Left cardiac atrium (tissue), 4 donors: ENCODE results near the gene RNU6-7. TPM values are rescaled to one million over a fixed set of nuclear protein-coding genes. Genes with fewer than 3 reads are reported as not detected.

Experiments used
- ATAC-seq, 2 donors: fragments of 200-7000 bp; cut with Tn5 transposase; one replicate each; pipeline ENCODE4 v1.9.1; 2020; ENCODE audit warnings: mild to moderate bottlenecking in 2 of 2, moderate library complexity in 2 of 2
- DNase-seq: peaks from one replicate; pipeline ENCODE4 v3.0.0-alpha.2; 2020
- intact Hi-C, 2 donors: fragments of 100-400 bp; cut with DNase I; formaldehyde crosslinking; loops; one replicate each; pipeline versions ENCODE4 v1.14.1 to v1.15.1; 2022 to 2023
- long read RNA-seq: library from polyadenylated mRNA; unstranded; transcript quantifications from one replicate; pipeline ENCODE4 v2.0.0, GENCODE V29; 2021
- total RNA-seq, 2 donors: library from RNA; stranded (reverse); fragmentation: NEBNext Ultra II Directional; extraction: Animal tissue kit (Norgen Biotek cat#: 25700); gene quantifications; one replicate each; pipeline ENCODE4 v1.2.1, GENCODE V29; 2021
- donor health status: DM: no; HTN: yes; CAD: no.
- donor health status: DM: no; HTN: yes; CAD: no; lungs with severe emphysema.
- donor health status: DM: yes; HTN: yes; CAD: no.
- donor health status: Dilated cardiomyopathy.

Gene RNU6-7
- total RNA-seq, result not detected
- long read RNA-seq, result 0 reads

DNA sequence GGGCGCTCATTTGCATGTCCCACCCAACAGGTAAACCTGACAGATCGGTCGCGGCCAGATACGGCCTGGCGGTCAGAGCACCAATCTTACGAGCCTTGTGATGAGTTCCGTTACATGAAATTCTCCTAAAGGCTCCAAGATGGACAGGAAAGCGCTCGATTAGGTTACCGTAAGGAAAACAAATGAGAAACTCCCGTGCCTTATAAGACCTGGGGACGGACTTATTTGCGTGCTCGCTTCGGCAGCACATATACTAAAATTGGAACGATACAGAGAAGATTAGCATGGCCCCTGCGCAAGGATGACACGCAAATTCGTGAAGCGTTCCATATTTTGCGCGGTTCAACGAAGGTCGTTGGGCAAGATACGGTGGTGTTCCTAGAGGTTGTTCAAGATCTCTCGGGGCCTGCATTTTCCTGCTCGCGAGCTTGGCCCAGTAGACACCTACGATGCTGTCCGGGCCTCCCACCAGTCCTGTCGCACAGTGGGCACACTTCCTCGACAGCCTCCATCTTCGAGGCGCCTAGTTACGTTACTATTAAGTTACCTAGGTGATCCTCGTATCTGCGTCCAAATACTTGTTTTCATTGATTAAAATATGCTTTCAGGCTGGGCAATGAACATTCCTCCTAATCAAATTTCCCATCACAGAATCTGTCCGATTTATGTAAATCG is at the start of gene RNU6-7:
Gene RNU6-7 (plus strand): TSS at position 230 of the 675 bp plus-strand sequence.
- ATAC-seq (peak; percentile 12 to 25), DNase-seq (peak; percentile 25)
- intact Hi-C loops, result loop anchor here (2.0 to 10.0 kb wide), 2 partner anchors 125 to 127 kb away; partner anchors contain the start of gene ARHGAP5 (in 2 of the 2)

DNA sequence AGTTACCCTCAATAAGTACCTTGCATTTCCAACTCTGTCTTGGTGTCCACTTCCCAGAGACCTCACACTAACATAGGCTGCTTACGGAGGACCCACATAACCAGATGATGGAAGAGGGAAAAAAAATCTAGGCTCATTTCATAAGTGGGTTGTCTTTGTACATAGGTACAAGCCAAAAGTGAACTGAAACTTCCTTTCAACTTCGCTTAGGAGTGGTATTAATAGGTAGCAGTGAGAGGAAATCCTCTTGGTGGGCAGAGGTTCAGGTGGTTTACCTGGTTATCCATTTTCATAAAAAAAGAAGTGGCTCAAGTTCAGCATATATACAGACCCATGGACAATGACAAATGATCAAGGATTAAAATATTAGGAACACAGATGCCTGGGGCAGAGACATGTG is 35.8 kb upstream of the RNU6-7 start:
- intact Hi-C loops, result no loop called here
- DNase-seq (no peak), ATAC-seq (no peak)

DNA sequence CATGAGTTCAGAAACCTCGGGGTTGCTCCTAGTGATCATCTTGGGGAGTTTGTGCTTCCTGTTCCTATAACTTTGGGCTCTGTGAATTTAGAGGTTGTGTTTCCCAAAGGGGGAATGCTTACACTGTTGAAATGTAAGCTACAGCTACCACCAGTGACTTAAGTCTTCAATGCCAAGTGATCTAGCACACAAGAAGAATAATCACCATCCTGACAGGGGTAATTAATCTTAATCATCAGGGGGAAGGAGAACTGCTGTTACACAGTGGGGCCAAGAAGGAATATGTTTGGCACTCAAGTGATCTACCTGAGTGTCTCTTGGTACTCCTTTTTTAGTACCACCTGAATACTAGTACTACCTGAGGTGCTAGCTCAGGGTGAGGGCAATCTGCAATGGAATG is 34.9 kb upstream of the RNU6-7 start:
- DNase-seq (no peak), ATAC-seq (no peak)
- intact Hi-C loops, result no loop called here

DNA sequence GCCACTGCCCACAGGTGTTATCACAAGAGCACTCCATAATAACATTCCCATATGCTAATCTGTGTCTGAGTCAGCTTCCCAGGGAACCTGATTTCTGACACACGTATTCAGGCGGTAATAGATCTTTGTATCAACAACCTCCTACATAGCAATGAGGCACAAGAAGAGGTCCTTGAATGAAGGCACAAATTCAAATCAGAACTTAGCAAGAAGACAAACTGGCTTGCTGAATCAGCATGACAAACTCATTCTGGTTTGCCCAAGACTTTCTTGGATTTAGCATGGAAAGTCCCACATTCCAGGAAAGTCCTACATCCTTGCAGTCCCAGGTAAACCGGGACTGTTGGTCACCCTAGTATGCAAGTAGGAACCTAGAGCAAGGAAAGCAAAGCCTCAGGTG is 33.9 kb upstream of the RNU6-7 start:
- DNase-seq, result no peak
- intact Hi-C loops, result no loop called here
- no peak for ATAC-seq

DNA sequence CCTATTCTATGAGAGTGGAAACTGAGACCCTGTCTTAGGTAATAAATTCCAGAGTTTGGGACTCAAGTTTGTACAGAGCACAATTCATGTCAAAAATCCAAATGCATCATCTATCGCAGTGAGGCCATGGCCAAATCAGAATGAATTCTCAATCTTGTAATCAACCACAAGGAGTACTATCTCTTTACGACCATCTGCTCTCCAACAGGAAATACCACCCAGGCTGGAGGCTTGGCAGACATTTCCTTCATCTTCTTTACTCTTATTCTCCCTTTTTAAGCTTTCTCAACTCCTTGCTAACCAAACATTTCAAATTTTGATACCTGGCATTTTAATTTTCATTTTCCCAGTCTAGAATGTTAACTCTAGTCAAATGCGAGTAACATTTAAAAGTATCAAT is 32.7 kb upstream of the RNU6-7 start:
- intact Hi-C loops, result no loop called here
- ATAC-seq (no peak), DNase-seq (no peak)

DNA sequence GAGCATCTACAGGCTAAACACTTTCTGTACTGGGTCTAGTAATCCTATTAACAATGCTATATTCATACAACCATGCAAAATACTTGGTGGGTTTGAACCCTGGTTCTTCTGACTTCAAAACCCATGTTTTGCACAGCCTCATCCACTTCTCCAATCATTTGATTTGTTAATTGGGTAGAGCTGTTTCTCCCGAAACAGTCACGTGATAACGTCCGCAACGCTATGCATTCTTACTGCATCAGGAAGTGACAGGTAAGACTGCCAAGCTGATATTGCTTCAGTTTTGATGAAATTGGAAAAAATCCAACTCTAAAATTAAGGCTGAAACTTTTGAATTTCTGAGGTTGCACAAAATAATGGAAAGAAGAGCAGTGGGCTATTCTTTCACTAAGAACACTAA is 30.4 kb upstream of the RNU6-7 start:
- ATAC-seq (no peak), DNase-seq (no peak)
- intact Hi-C loops, result no loop called here

DNA sequence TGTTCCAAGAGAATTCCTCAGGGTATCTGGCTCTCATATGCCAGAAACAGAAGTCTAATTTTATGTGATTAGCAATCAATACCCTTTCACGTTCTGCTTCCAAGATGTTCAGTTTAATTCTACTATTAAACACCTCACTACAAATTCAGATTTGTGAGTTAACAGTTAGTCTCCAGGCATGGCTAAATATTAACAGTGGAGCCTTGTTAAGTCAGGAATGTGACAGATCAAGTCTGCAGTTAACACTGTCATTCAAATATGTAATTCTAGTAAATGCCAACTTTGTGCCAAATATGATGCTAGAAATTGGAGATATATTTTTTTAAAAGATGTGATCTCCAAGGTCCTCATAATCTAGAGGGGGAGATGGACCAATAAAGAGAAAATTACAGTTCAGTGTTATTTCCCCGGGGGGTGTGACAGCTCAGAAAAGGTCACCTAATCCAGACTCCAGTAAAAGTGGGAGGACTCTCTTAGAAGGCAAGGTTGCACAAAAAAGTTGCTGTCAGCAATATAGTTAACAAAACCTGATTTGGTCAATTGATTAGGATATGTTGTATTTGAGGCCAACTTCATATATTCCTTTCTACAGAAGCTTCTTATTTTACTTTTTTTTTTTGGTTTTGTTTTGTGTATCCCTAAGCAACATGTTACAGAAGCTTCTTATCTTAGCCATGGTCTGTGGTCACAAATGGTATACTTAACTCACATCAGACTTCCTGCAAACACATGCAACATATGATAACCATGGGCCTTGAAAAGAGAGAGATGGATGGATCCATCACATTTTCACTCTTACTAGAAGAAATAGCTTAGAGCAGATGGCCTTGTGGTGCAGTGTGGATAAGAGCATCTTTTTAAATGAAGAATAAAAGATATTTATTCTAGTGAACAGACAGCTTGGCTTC is 18.4 kb upstream of the RNU6-7 start:
- DNase-seq (no peak), ATAC-seq (no peak)
- intact Hi-C loops, result no loop called here

DNA sequence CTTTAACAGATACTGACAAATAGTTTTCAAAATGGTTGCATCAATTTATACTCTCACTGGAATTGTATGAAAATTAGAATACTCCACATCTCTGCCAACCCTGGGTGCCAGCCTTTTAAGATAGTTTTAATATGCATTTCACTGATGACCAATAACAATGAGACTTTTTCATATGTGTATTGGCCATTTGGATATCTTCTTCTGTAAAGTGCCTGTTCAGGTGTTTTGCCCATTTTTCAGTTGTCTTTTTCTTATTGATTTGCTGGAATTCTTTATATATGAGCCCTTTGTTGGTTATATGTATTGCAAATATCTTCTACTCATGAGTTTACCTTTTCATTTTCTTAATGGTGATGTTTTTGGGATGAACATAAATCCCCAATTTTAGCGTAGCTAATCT is 16.7 kb upstream of the RNU6-7 start:
- DNase-seq (no peak), ATAC-seq (no peak)
- intact Hi-C loops, result no loop called here

DNA sequence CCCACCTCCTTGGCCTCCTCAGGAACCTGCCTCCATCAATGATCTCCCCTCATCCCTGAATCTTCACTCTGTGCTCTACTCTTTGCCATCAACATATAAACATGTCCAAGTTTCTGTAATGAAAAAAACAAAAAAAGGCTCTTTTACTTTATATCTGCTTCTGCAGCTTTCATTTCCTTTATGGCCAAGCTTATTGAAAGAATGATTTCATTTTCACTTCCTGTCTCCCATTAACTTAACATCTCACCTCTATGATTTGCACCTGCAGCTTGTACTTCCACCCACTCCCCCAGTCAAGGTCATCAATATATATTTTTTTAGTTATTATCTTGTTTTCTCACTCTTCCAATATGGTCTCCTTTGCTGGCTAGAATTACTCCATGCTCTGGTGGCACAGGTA is 15.6 kb upstream of the RNU6-7 start:
- ATAC-seq (no peak), DNase-seq (no peak)
- intact Hi-C loops, result no loop called here

DNA sequence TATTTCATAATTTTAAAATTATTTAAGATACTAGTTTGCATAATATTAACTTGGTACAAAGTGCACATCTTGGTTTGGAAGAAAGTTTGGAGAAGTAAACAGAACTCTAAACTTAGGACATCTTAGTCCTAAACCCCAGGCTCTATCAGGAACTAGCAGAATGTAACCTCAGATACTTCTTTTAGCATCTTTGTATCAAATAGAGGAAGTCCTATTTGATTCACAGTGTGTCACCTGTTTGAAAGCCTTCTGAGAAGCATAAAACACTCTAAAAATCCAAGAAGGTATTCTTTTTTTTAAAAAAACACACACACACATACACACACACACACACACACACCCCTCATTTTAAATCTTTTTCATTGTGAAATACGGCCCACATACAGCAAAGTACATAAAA is 12.0 kb upstream of the RNU6-7 start:
- intact Hi-C loops, result no loop called here
- no peak for DNase-seq
- no peak for ATAC-seq

DNA sequence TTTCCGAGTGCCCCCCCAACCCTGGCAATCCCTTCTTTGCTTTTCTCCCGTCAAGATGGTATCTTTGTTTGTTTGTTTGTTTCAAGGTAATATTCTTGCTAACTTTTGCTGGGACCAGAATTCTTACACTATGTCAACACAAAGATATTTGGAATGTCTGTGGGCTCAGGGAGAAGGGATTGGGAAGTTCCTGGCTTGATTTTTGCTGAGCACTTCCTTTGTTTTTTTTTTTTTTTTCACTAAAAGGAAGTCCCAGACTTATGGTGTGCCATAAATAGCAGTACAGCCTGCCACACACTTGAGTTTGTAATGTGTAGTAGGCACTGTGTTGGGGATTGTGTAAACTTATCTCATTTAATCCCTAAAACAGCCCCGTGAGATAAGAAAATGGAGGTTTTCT is 11.2 kb upstream of the RNU6-7 start:
- ATAC-seq (no peak), DNase-seq (no peak)
- intact Hi-C loops, result no loop called here

DNA sequence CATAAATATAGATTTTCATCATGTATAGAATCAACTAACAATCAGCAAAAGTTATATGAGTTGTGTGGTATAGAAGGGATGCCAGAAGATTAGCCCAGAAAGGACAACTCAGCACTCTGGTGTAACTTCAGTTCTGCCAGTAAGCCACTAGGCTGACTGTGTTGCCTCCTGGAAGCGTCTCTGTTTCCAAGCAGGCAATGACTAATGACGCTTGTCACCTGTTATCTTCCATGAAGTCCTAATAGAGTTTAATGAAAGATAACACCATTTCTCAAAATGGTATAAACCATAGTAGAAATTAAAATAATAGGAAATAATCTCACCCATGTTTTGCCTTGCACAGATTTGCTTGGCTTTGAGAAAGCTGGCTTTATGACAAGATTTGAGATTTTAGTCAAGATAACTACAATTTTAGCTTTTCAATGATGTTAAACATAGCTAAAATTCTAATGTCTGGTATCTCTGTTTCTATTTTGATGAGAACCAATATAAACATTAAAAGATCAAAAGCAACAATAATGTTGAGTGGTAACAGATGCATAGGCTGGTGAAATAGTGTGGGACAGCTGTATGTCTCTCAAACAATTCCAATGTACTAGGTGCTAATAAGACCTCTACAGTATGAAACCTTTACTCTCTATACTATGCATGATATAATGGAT is 9.0 kb upstream of the RNU6-7 start:
- DNase-seq (no peak), ATAC-seq (no peak)
- intact Hi-C loops, result no loop called here

DNA sequence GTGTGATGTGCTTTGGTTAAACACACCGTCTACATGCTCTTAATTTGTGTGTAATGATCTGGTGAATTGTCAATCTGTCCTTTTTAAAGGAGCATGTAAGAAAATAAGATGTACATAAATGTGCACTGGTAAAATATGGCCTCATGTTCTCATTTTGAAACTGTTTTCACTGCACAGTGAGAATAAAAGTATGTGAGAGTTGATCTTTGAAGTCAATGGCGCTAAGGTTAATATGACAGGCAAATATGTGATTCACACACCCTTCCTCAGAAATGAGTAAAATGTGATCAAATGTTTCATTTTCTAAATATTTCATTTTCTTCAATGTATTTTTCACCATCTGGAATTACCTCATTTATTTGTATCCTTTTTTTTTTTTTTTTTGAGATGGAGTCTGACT is 8.3 kb upstream of the RNU6-7 start:
- intact Hi-C loops, result no loop called here
- no peak for DNase-seq
- ATAC-seq, result no peak

DNA sequence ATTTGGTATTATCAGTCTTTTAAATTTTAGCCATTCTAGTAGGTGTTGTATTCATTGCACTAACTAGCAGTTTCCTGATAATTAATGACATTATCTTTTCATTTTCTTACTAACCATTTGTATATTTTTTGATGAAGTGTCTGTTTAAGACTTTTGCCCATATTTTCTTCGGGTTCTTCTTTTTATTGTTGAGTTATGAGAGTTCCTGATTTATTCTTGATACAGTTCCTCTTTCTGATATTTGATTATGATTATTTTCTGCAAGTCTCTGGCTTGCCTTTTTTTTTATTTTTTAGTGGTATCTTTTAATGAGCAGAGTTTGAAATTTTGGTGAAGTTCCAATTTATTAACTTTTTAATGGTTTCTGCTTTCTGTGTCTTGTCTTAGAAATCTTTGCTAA is 6.2 kb upstream of the RNU6-7 start:
- no peak for ATAC-seq
- intact Hi-C loops, result no loop called here

DNA sequence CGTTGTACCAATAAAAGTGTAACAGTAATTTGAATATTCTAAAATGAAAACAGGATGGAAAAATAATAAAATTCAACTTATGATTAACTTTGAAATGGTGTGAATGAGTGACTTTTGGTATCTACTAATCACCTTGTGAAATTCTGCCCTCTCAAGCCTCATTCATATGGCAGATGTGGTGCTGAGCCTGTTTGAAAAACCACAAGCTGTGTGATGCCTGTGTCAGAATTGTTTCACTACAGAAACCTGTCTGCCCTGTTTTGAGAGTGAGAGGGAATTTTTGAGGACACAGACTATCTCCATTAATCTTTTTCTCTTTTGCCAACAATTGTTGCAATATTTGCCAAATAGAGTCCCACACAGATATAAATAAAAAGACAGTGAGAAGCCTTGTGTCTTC is 3.9 kb upstream of the RNU6-7 start:
- intact Hi-C loops, result no loop called here
- DNase-seq (no peak), ATAC-seq (no peak)

More for the DNA sequence above, 6.2 kb upstream of the RNU6-7 start:
- DNase-seq, result no peak

DNA sequence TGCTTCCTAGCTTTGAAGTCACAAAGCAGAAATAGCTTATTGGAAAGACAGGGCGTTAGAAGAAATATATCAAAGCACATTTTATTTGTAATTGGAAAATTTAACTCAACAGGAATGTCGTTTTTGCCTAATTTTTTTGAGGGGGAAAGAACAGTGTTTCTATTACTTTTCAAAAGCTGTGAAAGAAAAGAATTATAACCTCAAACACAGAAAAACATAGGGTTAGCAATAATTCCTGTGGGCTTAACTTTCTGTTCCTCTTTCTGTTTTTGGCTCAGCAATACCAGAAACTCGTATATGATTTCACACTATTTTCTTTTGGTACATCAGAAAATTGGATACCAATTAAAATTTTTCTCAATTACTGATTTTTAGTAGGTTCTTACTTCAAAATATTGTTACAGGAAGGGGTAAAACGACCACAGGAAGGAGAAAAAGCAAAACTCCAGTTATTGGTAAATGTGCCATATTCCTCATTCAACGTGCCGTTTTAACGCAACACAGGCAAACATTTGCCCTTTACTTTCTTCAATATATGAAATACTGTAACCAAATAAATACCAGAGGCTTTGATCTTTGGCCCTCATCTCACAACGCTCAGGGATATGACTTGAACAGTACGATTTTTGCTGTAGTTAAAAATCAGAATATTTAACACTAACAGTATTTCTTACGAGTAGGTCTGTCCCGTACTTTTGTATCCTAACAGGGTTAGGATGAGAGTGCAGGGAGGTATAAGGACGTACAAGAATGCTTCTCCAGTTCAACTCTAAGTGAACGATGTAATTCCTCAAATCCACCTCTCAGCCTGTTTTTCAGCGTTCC is 1.3 kb upstream of the RNU6-7 start:
- DNase-seq, result no peak
- intact Hi-C loops, result loop anchor here in 1 of 2 donors (10.0 kb wide), 1 partner anchor 126 kb away; the partner anchor contains the start of gene ARHGAP5
- ATAC-seq, result no peak

DNA sequence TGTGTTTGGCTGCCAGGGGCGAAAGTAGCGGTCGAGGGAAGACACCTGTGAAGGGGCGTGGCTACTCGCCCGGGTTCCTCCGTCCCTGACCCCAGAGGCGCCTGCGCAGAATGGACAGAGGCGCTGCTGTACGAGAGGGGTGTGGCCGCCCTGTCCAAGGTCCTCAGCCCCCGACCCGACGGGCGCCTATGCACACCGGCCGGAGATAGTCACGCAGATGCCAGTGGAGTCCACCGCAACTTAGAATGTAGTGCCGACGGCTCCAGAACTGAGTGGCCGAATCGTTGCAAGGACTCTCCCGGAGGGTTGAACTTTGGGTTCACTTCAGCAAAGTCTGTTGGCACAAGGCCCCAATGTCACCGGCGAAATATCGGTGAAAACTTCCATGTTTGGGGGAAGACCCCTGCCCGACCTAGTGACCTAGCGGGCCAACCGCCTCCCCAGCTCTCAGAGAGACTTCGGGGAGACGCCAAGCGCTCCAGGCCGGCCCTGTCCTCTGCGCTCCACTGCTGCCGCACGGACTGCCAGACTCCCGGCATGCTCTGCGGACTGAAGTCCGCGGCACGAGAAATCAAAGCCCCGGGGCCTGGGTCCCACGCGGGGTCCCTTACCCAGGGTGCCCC is 541 bp upstream of the RNU6-7 start:
- intact Hi-C loops, result loop anchor here in 1 of 2 donors (10.0 kb wide), 1 partner anchor 127 kb away; the partner anchor contains the start of gene ARHGAP5
- peak; percentile 84 to 88 for ATAC-seq

DNA sequence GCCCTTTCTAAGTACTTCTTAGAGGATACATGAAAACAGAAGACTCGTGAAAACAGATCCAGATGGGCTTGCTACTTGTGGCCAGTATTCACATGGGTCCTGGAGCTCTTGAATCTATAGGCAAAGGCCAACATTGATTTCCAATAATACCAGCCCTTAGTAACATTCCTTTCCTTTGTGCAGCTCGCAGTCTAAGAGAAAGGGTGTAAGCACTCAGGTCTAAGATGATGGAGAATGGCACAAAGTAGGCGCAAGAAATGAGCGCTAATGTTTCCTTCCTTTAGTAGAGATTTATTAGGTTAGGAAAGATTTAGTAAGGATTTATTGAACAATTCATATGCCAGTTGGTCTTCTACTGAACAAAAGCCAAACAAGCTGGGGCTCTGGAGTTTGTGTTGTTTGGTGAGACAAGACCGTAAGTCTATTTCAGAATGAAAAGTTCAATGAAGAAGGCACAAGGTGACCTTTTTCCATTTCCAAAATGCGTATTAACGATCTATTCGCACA is 699 bp downstream of the RNU6-7 start:
- ATAC-seq (no peak), DNase-seq (no peak)
- intact Hi-C loops, result loop anchor here (2.0 to 10.0 kb wide), 2 partner anchors 126 to 128 kb away; partner anchors contain the start of gene ARHGAP5 (in 2 of the 2)

More for the DNA sequence above, 541 bp upstream of the RNU6-7 start:
- peak; percentile 88 for DNase-seq
